HG02870 (cell line): ENCODE results near the gene MEI1.

ENCODE experiments used
- ATAC-seq: cut with Tn5 transposase; IDR thresholded peaks from one replicate; pipeline ENCODE4 v1.9.1; 2021; ENCODE audit warnings: mild to moderate bottlenecking, moderate library complexity; ENCODE audit not compliant: unreplicated experiment

Gene MEI1

DNA sequence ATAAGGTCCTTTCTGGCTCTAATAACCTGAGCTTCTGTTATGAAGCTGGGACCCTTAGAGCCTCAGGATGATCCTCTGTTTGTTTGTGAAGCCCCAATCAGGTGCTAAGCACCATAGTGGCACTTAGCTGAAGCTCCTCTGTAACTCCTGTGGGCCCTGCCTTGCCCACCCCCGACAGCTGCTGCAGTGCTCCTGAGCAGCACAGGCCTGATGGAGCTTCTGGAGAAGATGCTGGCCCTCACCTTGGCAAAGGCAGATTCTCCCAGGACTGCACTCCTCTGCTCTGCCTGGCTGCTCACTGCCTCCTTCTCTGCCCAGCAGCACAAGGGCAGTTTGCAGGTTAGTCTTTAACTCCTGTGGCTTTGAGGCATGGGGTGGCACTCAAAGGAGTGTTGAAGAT lies 82.2 kb downstream of the MEI1 start:
- no peak for ATAC-seq

DNA sequence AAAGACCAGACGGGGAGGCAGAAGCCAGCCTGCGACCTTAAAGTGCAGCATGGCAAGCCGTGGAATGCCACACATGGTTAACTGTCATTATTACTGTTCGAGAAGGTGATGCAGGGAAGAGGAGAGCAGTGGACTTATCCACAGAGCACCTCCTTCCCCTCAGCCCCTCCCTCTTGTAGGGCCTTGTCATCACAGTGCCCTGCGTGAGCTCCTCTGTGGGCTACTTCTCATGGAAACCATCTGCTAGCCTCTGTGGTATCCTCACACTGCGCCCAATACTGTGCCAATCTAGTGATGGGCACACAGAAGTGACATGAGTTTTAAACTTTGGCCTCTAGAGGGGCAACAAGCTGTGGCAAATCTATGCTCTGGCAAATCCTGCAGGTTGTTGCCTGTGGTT lies 83.0 kb downstream of the MEI1 start:
- ATAC-seq, result no peak

DNA sequence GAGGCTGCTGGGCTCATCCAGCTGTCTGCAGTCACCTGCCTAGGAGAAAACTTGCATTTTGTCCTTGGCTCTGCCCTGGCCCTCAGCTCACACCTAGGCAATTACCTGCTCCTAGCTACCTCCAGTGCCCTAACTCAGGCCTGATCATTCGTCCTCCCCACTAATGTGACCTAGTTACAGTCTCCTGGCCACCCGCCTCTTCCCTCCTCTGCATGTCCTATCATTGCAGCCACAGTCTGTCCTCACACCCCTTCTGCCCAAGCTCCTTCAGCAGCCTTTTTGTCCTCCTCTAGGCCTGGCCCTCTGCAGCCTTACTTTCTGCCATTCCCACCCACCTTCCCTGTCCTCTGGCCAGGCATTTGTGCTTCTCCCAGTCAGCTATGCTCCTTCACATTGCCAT lies 83.4 kb downstream of the MEI1 start:
- no peak for ATAC-seq

GRCh38 chr22:41787331-41787730 lies 88.0 kb downstream of the MEI1 start:
- ATAC-seq, result no peak

GRCh38 chr22:41793871-41794270 lies 94.6 kb downstream of the MEI1 start:
- no peak for ATAC-seq

GRCh38 chr22:41798736-41799135 lies 99.4 kb downstream of the MEI1 start:
- ATAC-seq, result no peak

- ATAC-seq, result peak; percentile 18
Observed at GRCh38 chr22:41799486-41800347, 100.4 kb downstream of the MEI1 start.

GRCh38 chr22:41800348-41801146 lies 101.2 kb downstream of the MEI1 start, which contains the start of gene CCDC134:
Gene CCDC134 (plus strand): TSS chr22:41800679. CDS start chr22:41808891, 8,212 bp downstream.
- peak; percentile 87 for ATAC-seq

DNA sequence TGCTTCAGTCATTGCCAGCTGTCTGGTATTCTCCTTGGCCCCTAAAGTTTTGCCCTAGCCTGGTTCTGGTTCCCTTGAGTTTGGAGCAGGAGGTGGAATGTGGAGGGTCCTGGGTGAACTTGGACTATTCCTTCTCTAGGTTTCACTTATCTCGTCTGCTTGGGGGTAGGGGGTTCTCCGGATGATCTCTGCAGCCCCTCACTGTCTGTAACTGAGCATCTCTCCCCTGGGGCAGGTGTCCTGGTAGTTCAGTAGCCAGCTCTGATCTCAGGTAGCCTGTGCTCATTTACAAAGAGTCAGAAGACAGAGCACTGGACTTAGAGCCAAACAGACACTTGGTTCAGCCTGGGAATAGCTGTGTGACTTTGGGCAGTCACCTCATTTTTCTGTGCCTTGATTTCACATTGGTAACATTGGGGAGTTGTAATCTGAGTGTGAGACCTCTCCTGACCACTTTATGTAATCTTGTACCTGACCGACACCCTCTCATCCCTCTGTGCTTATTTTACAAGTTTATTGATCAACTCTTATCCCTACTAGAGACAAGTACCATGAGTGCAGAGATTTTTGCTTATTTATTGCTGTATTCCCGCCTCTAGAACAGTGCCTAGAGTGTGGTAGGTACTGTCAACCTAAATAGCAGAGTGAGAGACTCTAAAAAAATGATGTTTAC lies 102.0 kb downstream of the MEI1 start:
- no peak for ATAC-seq

GRCh38 chr22:41801886-41802285 lies 102.6 kb downstream of the MEI1 start:
- ATAC-seq, result no peak

DNA sequence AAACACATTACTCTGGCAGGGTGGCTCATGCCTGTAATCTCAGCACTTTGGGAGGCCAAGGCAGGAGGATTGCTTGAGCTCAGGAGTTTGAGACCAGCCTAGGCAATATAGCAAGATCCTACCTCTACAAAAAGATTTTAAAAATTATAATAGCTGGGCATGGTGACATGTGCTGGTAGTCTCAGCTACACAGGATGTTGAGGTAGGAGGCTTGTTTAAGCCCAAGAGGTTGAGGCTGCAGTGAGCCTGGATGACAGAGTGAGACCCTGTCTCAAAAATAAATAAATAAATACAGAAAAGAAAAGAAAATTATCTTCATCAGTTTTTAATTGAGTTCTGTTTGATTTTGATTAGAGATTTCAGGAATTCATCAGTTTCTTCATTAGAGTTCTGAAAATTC lies 106.3 kb downstream of the MEI1 start:
- ATAC-seq, result no peak

DNA sequence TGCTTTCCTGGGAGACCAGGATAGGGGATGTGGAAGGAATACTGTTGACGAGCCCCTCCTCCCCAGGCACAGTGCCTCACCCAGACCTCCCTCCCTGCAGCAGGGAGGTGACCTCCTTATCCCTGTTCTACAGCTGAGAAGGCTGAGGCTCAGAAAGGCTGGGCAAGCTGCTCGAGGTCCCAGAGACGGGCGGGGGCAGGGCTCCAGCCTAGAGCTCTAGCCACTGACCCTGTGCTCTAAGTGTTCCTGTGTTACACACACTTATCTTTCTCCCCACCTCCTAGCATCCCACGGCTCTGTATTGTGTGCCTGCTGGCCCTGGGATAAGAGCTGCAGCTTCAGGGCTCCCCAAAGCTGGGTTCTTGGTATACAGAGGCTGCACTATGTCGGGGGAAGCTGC lies 109.1 kb downstream of the MEI1 start:
- ATAC-seq, result no peak

- ATAC-seq, result no peak
Observed at GRCh38 chr22:41810022-41810421, 110.7 kb downstream of the MEI1 start.

GRCh38 chr22:41812805-41813545 lies 113.7 kb downstream of the MEI1 start:
- ATAC-seq, result no peak

- no peak for ATAC-seq
Observed at GRCh38 chr22:41813726-41814410, 114.6 kb downstream of the MEI1 start.

DNA sequence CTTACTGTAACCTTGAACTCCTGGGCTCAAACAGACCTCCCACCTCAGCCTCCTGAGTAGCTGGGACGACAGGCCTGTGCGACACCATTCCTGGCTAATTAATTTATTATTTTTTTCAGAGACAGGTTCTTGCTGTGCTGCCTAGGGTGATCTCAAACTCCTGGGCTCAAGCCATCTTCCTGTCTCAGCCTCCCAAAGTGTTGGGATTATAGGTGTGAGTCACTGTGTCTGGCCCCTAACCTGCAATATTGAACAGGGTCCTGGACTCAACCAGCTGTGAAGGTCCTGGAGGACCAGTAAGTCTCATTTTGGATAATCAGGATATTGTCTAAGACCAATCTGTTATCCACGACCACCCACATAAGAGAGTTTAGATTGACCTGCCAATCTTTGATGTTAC lies 116.4 kb downstream of the MEI1 start:
- no peak for ATAC-seq

- no peak for ATAC-seq
Observed at GRCh38 chr22:41816241-41816640, 116.9 kb downstream of the MEI1 start.

DNA sequence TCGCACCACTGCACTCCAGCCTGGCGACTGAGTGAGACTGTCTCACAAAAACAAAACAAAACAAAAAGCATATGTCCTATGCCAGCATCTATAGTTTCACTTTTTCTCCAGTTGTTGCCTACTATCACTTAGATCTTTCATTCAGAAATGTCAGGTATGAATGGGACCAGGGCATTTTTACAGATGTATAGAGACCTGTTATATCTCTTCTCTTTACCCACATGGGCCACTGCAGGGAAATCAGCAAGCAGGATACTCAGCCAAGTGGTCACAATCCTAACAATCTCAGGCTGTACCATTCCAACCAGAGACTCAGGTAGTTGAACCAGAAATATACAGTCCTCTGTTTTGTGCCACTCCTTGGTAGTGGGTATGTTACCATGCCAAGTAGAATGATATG lies 117.6 kb downstream of the MEI1 start:
- no peak for ATAC-seq

DNA sequence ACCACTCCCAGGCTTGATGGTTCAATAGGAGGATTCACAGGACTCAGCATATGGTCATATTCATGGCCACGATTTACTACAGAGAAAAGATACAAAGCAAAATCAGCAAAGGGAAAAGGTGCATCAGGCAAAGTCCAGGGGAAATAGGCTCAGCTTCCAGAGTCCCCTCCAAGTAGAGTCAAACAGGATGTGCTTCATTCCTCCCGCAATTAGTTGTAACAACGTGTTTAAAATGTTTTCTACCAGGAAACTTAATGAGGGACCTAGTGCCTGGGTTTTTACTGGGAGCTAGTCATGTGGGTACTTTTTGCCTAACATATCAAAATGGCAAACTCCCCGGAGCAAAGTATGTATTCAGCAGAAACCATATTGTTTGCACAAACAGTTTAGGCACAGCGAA lies 118.7 kb downstream of the MEI1 start:
- ATAC-seq, result no peak

DNA sequence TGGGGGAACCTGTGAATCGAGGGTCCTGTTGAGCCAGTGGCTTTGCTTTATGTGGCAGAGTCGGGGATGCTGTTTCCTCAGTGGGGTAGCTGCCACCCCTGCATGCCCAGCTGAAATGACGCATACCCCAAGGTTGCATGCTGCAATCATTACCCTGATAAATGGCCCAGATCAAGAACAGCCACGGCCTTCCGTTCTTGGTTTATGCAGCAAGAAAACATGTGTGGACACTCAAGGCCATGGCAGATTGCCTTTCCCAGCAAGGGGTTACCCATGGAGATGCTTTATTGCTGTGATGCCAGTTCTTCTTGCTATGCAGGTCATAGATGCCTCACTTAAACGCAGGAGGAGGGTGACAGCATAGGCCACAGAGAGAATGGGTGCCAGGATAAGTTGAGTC lies 119.3 kb downstream of the MEI1 start:
- no peak for ATAC-seq
